HG02870 (cell line): Measurements from ENCODE around the gene SLC4A1.

Experiments
- ATAC-seq: cut with Tn5 transposase; IDR thresholded peaks from one replicate; pipeline ENCODE4 v1.9.1; 2021; ENCODE audit warnings: mild to moderate bottlenecking, moderate library complexity; ENCODE audit not compliant: unreplicated experiment

Gene SLC4A1

DNA sequence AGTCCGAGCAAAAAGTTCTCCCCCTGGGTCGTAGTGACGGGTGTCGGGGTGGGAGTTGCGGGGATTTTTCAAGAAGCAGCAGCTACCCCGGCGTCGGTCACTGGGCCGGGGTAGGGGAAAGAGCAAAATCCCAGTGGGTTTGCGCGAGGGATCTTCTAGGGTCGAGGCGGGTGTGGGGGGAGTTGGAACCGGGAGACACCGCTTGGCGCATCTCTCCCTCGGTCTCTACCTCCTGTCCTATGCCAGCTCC is 46.1 kb downstream of the SLC4A1 start:
- ATAC-seq, result no peak

DNA sequence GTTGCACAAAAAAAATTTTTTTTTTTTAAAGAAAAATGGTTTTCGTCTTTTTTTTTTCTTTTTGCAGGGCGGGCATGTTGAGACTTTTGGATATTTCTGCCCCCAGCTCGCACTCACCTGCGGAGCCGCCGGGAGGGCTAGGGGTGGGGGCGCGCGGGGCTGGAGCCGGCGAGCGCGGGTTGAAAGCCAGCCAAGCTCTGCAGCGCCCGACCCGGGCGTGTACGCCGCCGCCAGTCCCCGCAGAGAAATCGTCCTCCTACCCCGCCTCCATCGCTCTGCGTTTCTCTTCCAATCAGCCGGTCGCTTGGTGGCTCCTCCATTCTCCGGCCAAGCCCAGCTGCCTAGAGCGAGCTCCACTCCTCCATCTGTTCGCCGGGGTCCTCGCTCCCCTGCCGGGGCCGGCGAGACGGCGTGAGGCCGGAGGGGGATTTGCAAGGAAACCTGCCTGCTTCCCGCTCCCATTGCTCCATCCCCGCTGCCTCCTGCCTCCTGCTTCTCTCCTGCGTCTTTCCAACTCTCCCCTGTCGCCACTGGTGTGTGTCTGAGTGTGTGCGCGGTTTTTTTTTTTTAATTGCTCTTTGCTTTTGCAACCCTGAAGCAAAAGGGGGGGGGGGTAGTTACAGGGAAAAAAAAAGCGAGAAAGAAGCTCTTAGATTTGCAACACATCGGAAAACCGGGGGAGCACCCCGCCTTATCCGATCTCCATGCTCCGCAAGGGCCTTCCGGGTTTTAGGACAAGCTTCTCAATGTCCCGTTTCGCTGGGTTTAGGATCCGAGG is 46.7 kb downstream of the SLC4A1 start:
- no peak for ATAC-seq

DNA sequence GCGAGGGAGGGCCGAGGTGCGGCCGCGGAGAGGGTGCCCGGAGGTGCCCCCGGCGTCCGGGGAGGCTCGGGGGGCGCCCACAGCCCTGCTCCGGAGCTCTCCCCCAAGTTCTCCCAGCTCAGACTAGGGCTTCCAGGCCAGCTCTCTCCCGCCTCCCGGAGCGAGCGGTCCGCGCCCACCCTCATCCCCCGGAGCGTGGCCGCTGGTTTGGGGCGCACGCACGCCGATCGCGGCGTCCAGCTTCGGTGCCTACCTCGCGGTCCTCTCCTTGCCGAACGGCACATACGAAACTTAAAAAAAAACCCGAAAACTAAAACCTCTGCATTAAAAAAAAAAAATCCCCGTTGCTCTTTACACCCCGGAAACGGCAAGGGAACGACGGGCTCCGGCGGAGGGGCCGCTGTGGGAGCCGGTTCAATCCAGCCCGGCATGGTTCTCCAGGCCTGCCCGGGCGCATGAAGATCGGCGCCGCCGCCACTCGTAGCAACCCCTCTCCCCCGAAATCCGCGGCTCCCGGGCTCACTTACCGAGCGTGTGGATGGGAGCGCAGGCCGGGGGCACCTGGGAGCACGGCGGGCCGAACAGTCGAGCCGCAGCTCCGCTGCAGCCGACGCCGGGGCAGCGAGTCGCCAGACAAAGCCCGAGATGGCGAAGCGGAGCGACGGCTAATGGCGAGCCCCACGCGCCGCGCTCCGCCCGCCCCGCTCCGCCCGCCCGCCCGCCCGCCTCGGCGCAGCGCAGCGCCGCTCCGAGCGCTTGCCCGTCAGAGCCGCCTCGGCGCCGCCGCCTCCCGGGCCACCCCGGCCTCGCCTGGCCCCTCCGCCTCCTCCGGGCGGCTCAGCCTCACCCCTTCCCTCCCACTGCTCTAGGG is 47.5 kb downstream of the SLC4A1 start:
- no peak for ATAC-seq

DNA sequence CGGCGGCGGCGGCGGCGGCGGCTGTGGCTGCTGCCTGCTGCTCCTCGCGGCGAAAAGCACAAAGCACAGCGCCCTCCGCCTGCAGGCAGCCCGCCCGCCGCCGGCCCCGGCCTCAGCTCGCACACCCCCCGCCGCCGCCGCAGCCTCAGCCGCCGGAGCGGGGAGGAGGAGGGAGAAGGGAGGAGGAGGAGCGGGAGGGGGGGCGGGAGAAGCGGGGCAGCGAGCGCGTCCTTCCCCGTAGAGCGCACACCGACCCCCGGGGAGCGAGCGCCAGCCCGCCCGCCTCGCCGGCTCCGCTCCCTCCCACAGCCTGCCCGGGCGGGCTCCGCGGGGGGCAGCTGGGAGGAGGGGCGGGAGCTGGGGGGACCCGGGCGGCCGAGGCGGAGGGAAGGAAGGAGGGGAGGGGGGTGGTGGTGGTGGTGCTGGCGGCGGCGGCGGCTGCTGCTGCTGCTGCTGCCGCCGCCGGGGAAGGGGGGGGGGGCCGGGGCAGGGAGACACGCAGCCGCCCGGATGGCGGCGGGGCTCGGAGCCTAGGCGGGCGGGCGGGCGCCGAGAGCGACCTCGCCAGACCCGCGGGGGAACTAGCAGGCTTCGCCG is 48.2 kb downstream of the SLC4A1 start, which contains the start of gene UBTF:
Gene UBTF, minus strand, starts transcription at position 60 of the 597 bp plus-strand sequence. CDS start 1,446 bp downstream, outside the sequence.
- peak; percentile 6 for ATAC-seq

GRCh38 chr17:44219108-44219615 is 48.8 kb downstream of the SLC4A1 start:
- ATAC-seq, result peak; percentile 17

- peak; percentile 29 for ATAC-seq
Measured at GRCh38 chr17:44218344-44219107, 49.4 kb downstream of the SLC4A1 start.

DNA sequence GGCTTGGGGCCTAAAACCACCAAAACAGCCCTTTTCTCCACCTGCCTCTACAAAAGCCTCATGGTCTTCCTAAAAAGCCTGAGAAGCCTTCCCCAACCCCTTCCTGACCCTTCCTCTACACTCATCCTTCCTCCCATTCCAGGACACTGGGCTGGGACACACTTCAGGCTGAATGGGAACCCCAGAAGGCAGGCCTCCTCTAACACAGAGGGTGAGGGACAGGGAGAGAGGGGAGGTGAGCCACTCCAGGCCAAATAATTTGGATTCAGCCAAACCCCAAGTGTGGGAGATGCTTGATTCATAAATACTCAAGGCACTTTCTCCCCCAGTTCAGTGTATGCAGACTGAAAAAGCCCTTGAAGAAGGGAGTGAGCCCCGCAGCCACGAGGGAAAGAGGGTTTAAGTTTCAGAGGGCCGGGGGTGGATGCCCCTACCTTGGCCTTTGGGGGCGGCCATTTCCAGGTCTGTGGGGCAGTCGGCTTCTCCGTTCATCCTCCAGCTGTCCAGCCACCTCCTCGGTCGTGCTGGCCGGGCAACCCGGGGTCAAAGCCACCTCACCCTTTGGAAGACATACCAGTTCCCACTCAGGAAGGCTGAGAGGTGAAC is 50.1 kb downstream of the SLC4A1 start:
- peak; percentile 1 for ATAC-seq

- ATAC-seq, result no peak
Measured at GRCh38 chr17:44216694-44217093, 51.2 kb downstream of the SLC4A1 start.

GRCh38 chr17:44216173-44216572 is 51.8 kb downstream of the SLC4A1 start:
- no peak for ATAC-seq

- ATAC-seq, result no peak
Measured at GRCh38 chr17:44214896-44215295, 53.0 kb downstream of the SLC4A1 start.

GRCh38 chr17:44214230-44214494 is 53.8 kb downstream of the SLC4A1 start:
- ATAC-seq, result no peak

DNA sequence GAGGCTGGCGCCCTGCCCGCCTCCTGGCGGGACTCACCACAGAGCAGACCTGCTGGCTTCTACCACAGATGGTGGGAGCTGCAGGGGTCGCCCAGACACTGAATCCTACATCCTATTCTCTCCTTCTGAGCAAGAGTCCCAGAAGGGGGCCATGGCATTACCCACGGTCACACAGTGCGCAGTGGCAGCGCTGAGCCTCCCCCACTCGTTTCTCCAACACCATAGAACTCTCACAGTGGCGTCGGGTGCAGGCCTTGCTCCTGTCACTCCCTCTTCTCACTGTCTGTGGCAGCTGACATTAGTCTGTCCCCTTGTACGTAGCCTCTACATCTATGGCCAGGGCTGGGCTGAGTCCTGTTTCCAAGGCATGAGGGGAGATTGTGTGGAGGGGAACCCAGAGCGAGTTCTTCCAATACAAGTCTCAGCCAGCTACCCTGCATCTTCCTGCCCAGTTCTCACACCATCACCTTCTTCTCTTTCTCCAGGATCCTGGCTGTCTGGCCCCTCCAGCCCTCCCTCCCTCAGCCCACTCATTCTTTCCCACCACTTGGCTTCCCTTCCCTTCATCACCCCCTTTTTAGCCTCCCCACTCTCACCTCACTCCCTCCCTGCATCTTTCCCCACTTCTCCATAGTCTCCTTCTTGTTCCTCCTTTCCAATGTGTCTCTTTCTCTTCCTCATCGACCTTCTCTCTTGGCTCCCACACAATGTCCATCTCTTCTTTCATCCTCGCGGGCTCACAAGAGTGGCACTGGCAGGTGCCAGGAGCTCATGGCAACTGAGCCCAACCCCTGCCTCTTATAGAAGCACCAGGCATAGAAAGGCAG is 54.3 kb downstream of the SLC4A1 start:
- ATAC-seq, result no peak

DNA sequence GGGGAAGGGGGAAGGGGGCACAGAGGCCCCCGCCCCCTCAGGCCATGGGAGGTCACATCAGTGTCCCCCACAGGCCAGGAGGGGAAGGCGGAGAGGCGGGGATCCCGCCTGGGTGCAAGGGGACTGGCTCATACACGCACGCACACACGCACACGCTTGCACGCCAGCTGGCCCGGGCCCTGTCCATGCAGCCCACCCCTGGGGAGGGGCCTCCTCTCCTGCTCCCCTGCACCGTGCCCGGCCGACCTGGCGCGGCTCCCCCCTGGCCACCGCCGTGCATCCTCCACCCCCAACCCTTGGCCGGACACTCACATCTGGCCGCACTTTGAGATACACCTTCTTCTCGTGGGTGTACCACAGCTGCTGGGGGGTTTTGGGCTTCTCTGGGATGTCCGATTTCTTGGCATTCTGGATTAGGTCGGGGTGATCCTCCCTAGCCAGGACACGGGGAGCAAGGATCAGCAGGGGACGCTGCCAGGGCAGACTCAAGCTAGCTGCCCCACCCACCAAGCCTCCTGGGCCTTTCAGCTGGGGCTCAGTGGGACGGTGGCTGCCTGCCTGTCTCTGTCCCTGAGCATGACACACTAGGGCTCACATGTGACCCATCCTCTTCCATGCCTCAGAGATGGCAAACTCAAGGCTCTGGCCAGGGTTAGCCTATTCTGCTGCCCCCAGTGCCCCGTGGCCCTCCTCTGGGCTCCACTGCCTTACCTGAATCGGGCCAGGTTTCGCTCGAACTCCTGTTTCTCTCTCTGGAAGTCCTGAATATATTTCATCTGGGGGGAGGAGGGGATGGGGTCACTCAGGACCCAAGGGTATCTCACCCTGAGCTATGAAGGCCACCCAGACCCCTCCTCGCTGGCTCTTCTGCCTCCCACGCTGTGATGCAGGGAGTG is 55.2 kb downstream of the SLC4A1 start:
- no peak for ATAC-seq

GRCh38 chr17:44211281-44212265 is 56.4 kb downstream of the SLC4A1 start:
- no peak for ATAC-seq

GRCh38 chr17:44210342-44211192 is 57.4 kb downstream of the SLC4A1 start:
- no peak for ATAC-seq

DNA sequence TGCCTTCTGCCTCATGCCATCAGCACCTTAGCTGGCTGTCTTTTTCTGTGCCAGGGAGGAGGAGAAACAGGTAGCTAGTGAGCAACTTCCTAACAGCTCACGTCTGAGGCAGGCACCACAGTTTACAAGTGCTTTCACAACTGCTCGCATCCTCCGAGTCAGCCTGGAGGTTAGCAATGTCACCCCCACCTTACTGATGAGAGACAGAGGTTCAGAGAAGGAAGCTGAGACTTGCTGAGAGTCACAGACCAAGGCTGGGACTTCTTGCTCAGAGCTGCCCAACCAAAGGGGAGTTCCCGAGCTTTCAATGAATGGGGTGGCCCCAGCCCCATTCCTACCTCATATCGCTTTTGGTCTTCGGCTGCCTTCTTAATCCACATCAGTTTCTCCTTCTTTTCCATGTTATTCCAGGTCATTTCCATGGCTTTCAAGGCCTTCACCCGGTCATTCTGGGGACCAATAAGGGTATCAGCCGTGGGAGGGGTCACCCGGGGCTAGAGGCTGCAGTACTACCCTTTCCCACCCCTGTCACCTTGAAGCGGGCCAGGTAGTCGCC is 58.1 kb downstream of the SLC4A1 start:
- ATAC-seq, result no peak
